ENCODE data around the gene MBP. TPM values are rescaled to one million over a fixed set of nuclear protein-coding genes. Genes with fewer than 3 reads are reported as not detected.

Gene MBP
- total and polyA plus RNA-seq, 2 experiments from 2014 or later = 18.4 to 22.9 TPM

- TF ChIP-seq ETS1 (IDR thresholded peaks at IDR 0.05) (no peak), REST (IDR thresholded peaks at IDR 0.05; ENCODE audit: unreplicated experiment) (no peak), STAT1 (IDR thresholded peaks at IDR 0.05; ENCODE audit: unreplicated experiment) (no peak)
Measured at GRCh38 chr18:77119101-77119850, 13.3 kb downstream of the MBP start (continued).

- no peaks in the 10 kb centered on the region for H3K36me3 ChIP-seq (ENCODE audit: insufficient read depth)
- ATAC-seq (no peak), DNase-seq (ENCODE audit: low spot score) (no peak)
- H3K27me3 ChIP-seq (ENCODE audit: insufficient read depth) = no peaks in the 10 kb centered on the region
- Mint-ChIP-seq H3K36me3 (ENCODE audit: low read depth) (peaks cover 6% of the 10 kb centered on the region; the same call in 2 of the 3 replicates), H3K9me3 (no peaks in the 10 kb centered on the region; the same call in 2 of the 3 replicates), H3K4me3 (no peak overlapping the region), H3K27ac (no peak overlapping the region; the same call in 1 of the 2 replicates), H3K27me3 (ENCODE audit: insufficient read depth, low read depth, poor library complexity) (peaks cover 6% of the 10 kb centered on the region), H3K4me1 (peaks cover 42% of the 10 kb centered on the region)
- H3F3A ChIP-seq (replicated peaks; ENCODE audit: low read depth) = no peaks in the 10 kb centered on the region
- H3K4me1 ChIP-seq (ENCODE audit: insufficient read depth) = peaks cover 16% of the 10 kb centered on the region
- peaks cover 15% of the 10 kb centered on the region; the same call in 1 of the 2 replicates for H3K79me2 ChIP-seq (replicated peaks; ENCODE audit: insufficient read depth)
- H3K4me3 ChIP-seq = no peak overlapping the region
- no peak overlapping the region for H3K27ac ChIP-seq (ENCODE audit: low read depth)
- no peak overlapping the region for H2AFZ ChIP-seq
- no peaks in the 10 kb centered on the region for H3K9me2 ChIP-seq (ENCODE audit: insufficient read depth)
- no peak overlapping the region for H3K4me2 ChIP-seq
- H4K20me1 ChIP-seq (replicated peaks; ENCODE audit: insufficient read depth) = no peaks in the 10 kb centered on the region; the same call in 1 of the 2 replicates
- TF ChIP-seq ZNF114 (CRISPR knock-in tag; IDR thresholded peaks at IDR 0.05) = no peak
- no peak for TF ChIP-seq CREB1 (CRISPR knock-in tag; IDR thresholded peaks at IDR 0.05; ENCODE audit: low read depth)
- no peak for TF ChIP-seq EZH2phosphoT487 (IDR thresholded peaks at IDR 0.05; ENCODE audit: unreplicated experiment)
- TF ChIP-seq ZNF331 (CRISPR knock-in tag; IDR thresholded peaks at IDR 0.05; ENCODE audit: low read depth) = no peak
- no peak for TF ChIP-seq JUNB (IDR thresholded peaks at IDR 0.05; ENCODE audit: unreplicated experiment)
- no peak for TF ChIP-seq POLR2AphosphoS5 (IDR thresholded peaks at IDR 0.05; ENCODE audit: low read depth)
- no peak for TF ChIP-seq NANOG (IDR thresholded peaks at IDR 0.05; ENCODE audit: borderline replicate concordance)
- no peak for TF ChIP-seq ETS1 (IDR thresholded peaks at IDR 0.05)
- TF ChIP-seq STAT1 (IDR thresholded peaks at IDR 0.05; ENCODE audit: unreplicated experiment) = no peak
- TF ChIP-seq REST (IDR thresholded peaks at IDR 0.05; ENCODE audit: unreplicated experiment) = no peak
Measured at GRCh38 chr18:77118256-77119090, 14.1 kb downstream of the MBP start.

Measured in GM23338 (cell line).